ENCODE results near the gene KCNC4. TPM values are rescaled to one million over a fixed set of nuclear protein-coding genes. Genes with fewer than 3 reads are reported as not detected.

KCNC4 gene
- total and polyA plus RNA-seq, 9 donors, result 3.2 to 18.0 (median 11.7) TPM

DNA sequence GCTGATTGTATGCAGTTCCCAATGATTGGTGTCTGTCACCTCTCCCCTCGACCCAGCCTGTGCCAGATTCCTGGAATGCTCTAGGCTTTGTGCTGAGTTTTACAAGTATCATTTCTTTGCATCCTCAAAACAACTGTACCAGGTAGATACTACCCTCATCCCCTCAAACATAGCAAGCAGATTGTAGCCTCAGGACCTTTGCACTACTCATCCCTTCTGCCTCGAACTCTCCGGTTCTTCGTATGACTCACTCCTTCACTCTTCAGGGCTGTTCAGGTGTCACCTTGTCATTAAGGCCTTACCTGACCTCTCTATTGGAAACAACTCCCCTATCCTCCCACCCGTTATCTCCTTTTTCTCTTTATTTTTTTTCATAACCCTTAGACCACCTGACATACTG is 8.0 kb downstream of the KCNC4 start:
- no peak overlapping the region for H3K27ac ChIP-seq
- intact Hi-C loops (cut with DNase I), result loop anchor here in 1 of 4 donors (10.0 kb wide), 1 partner anchor 187 kb away; the partner anchor contains the start of gene LAMTOR5
- TF ChIP-seq POLR2A (IDR thresholded peaks at IDR 0.05), result no peak
- TF ChIP-seq EP300 (IDR thresholded peaks at IDR 0.05), result no peak
- no peak for TF ChIP-seq CTCF (IDR thresholded peaks at IDR 0.05)
- no peaks in the 10 kb centered on the region for H3K36me3 ChIP-seq
- H3K4me3 ChIP-seq, result no peak overlapping the region
- no peaks in the 10 kb centered on the region for H3K27me3 ChIP-seq
- H3K4me1 ChIP-seq (ENCODE audit: insufficient read depth), result peaks cover 7% of the 10 kb centered on the region
- H3K9me3 ChIP-seq, result no peaks in the 10 kb centered on the region
- WGBS, 3 donors, result 91 to 95% (median 92%) methylated on average over 5 of the region's 5 CpGs
- no peak for DNase-seq

DNA sequence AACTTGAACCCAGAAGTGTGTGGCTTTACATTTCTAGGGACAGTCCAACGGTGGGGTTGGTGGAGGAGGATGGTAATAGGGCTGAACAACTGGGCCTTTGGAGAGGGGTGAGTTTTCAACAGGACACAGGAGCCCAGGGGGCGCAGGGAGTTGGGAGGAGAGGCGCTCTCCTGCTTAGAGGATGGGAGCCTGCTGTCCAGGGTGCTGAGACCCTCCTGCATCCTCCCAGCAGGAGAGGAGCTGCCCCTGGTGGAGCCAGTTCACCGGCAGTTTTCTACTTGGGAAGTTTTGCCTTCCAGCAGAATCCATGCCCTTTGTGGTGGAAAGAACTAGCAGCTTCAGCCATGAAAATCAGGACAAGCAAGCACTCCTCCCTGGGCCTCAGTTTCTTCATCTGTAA is 8.6 kb downstream of the KCNC4 start:
- H3K27me3 ChIP-seq, result no peaks in the 10 kb centered on the region
- DNase-seq, result no peak
- intact Hi-C loops (cut with DNase I), result loop anchor here in 1 of 4 donors (10.0 kb wide), 1 partner anchor 186 kb away; the partner anchor contains the start of gene LAMTOR5
- no peaks in the 10 kb centered on the region for H3K9me3 ChIP-seq
- H3K27ac ChIP-seq, result no peak overlapping the region
- H3K4me1 ChIP-seq (ENCODE audit: insufficient read depth), result peaks cover 5% of the 10 kb centered on the region
- 58 to 73% (median 70%) methylated on average over 4 of the region's 4 CpGs for WGBS, 3 donors
- no peak overlapping the region for H3K4me3 ChIP-seq
- H3K36me3 ChIP-seq, result no peaks in the 10 kb centered on the region
- TF ChIP-seq CTCF (IDR thresholded peaks at IDR 0.05), result no peak
- TF ChIP-seq POLR2A (IDR thresholded peaks at IDR 0.05), result no peak
- TF ChIP-seq EP300 (IDR thresholded peaks at IDR 0.05), result no peak

DNA sequence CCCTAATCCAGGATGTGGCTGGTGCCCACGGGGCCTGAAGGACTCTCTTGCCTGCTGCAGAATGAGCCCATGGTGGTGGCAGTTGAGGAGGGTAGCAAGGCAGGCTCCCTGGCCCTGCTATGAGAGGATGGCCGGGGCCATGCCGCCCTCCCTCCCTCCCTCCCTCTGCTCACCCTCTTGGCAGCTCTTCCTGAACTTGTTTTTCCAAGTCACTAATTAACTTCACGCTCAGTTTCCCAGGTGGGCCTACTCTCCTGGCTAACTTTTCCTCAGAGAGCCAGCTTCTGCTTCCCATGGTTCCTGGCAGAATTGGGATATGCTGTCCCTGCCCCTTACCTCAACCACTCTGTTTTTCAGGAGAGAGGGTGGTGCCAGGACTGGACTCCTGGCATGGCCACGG is 10.2 kb downstream of the KCNC4 start:
- intact Hi-C loops (cut with DNase I), result no loop called here
- DNase-seq, result no peak
- WGBS, 3 donors, result 83 to 92% (median 89%) methylated on average over 5 of the region's 5 CpGs
- no peak for TF ChIP-seq CTCF (IDR thresholded peaks at IDR 0.05)
- no peak for TF ChIP-seq EP300 (IDR thresholded peaks at IDR 0.05)
- no peak for TF ChIP-seq POLR2A (IDR thresholded peaks at IDR 0.05)
- Histone ChIP-seq H3K9me3 (no peaks in the 10 kb centered on the region), H3K4me1 (ENCODE audit: insufficient read depth) (no peaks in the 10 kb centered on the region), H3K36me3 (no peaks in the 10 kb centered on the region), H3K27ac (no peak overlapping the region), H3K4me3 (no peak overlapping the region), H3K27me3 (no peaks in the 10 kb centered on the region)

GRCh38 chr1:110221119-110221518 is 11.0 kb downstream of the KCNC4 start:
- H3K4me1 ChIP-seq (ENCODE audit: insufficient read depth), result no peaks in the 10 kb centered on the region
- no peaks in the 10 kb centered on the region for H3K27me3 ChIP-seq
- no peaks in the 10 kb centered on the region for H3K36me3 ChIP-seq
- no peak for TF ChIP-seq EP300 (IDR thresholded peaks at IDR 0.05)
- TF ChIP-seq POLR2A (IDR thresholded peaks at IDR 0.05), result no peak
- no peak for TF ChIP-seq CTCF (IDR thresholded peaks at IDR 0.05)
- no peak for DNase-seq
- intact Hi-C loops (cut with DNase I), result no loop called here
- H3K27ac ChIP-seq, result no peak overlapping the region
- 95 to 96% (median 95%) methylated on average over 4 of the region's 4 CpGs for WGBS, 3 donors
- H3K9me3 ChIP-seq, result no peaks in the 10 kb centered on the region
- no peak overlapping the region for H3K4me3 ChIP-seq

Data from ovary (tissue), 9 donors.